Peyer's patch (tissue), 4 donors: Measurements from ENCODE around the gene HCFC2. TPM values are rescaled to one million over a fixed set of nuclear protein-coding genes. Genes with fewer than 3 reads are reported as not detected.
A peak's percentile ranks its signal among the peaks of the same experiment; 100 is the strongest.

Source experiments
- DNase-seq, 3 donors: peaks; one replicate each; pipeline ENCODE4 v3.0.0-alpha.2; 2017 to 2019
- H3K27ac ChIP-seq, 4 donors: fragments of 200-600 bp; sonication (generic); one replicate each; pipeline ENCODE4 v1.5.1; 2016 to 2019
- H3K27me3 ChIP-seq, 2 donors: fragments of 200-600 bp; sonication (generic); one replicate each; pipeline ENCODE4 v1.5.1; 2019
- H3K36me3 ChIP-seq, 3 donors: fragments of 200-600 bp; sonication (generic); one replicate each; pipeline ENCODE4 v1.5.1; 2016 to 2019
- H3K4me1 ChIP-seq, 4 donors: fragments of 200-600 bp; sonication (generic); one replicate each; pipeline ENCODE4 v1.5.1; 2016 to 2019
- H3K4me3 ChIP-seq, 4 donors: fragments of 200-600 bp; sonication (generic); 1 replicate in 3 of 4; 2 replicates in 1 of 4; pipeline ENCODE4 v1.5.1; 2016 to 2019; ENCODE audit warnings: mild to moderate bottlenecking in 1 of 4
- H3K9me3 ChIP-seq, 4 donors: fragments of 200-600 bp; sonication (generic); one replicate each; pipeline ENCODE4 v1.5.1; 2016 to 2019; ENCODE audit warnings: mild to moderate bottlenecking in 1 of 4
- CTCF ChIP-seq, 6 experiments: fragments of 450-650 bp in 4 of 6; fragments of 200-600 bp in 2 of 6; sonication (generic) in 1 of 6; IDR thresholded peaks; one replicate each; pipeline ENCODE4 v1.5.1; 2017 to 2019; ENCODE audit warnings: antibody characterized with exemption in 6 of 6, mild to moderate bottlenecking in 3 of 6, moderate library complexity in 1 of 6
- POLR2A ChIP-seq, 2 donors: fragments of 450-650 bp; IDR thresholded peaks; one replicate each; pipeline ENCODE4 v1.5.1; 2017; ENCODE audit warnings: antibody characterized with exemption in 2 of 2, mild to moderate bottlenecking in 2 of 2, moderate library complexity in 2 of 2
- total RNA-seq, 4 donors: library from RNA; depleted of rRNA; stranded (reverse); fragments of >200 nt; gene quantifications; one replicate each; pipeline ENCODE4 v1.1.0, GENCODE V29; 2016

Gene HCFC2
- total RNA-seq, 4 donors from 2014 or later: 16.0 to 34.3 (median 20.3) TPM

- TF ChIP-seq POLR2A (IDR thresholded peaks at IDR 0.05) (no peak), CTCF (IDR thresholded peaks at IDR 0.05) (no peak)
- no peak overlapping the region for H3K27ac ChIP-seq
Measured at GRCh38 chr12:104054681-104055346, 9.5 kb upstream of the HCFC2 start.

GRCh38 chr12:104055686-104056388 lies 8.5 kb upstream of the HCFC2 start:
- Histone ChIP-seq H3K27me3 (no peaks in the 10 kb centered on the region), H3K27ac (no peak overlapping the region), H3K4me3 (no peak overlapping the region), H3K9me3 (no peaks in the 10 kb centered on the region), H3K4me1 (no peaks in the 10 kb centered on the region), H3K36me3 (no peaks in the 10 kb centered on the region)
- TF ChIP-seq POLR2A (IDR thresholded peaks at IDR 0.05) (no peak), CTCF (IDR thresholded peaks at IDR 0.05) (no peak)
- peak in 1 of 3 donors; percentile 51 for DNase-seq

More at GRCh38 chr12:104054681-104055346, 9.5 kb upstream of the HCFC2 start:
- Histone ChIP-seq H3K9me3 (no peaks in the 10 kb centered on the region), H3K4me1 (no peaks in the 10 kb centered on the region), H3K36me3 (no peaks in the 10 kb centered on the region), H3K4me3 (no peak overlapping the region), H3K27me3 (no peaks in the 10 kb centered on the region)
- DNase-seq: no peak

- Histone ChIP-seq H3K4me3 (no peak overlapping the region), H3K36me3 (no peaks in the 10 kb centered on the region), H3K4me1 (no peaks in the 10 kb centered on the region), H3K9me3 (no peaks in the 10 kb centered on the region), H3K27me3 (no peaks in the 10 kb centered on the region), H3K27ac (no peak overlapping the region)
- DNase-seq: no peak
- TF ChIP-seq POLR2A (IDR thresholded peaks at IDR 0.05): no peak
- TF ChIP-seq CTCF (IDR thresholded peaks at IDR 0.05): no peak
Measured at GRCh38 chr12:104056419-104056972, 7.8 kb upstream of the HCFC2 start.

- Histone ChIP-seq H3K36me3 (no peaks in the 10 kb centered on the region), H3K27me3 (no peaks in the 10 kb centered on the region), H3K27ac (no peak overlapping the region), H3K4me1 (no peaks in the 10 kb centered on the region), H3K4me3 (no peak overlapping the region), H3K9me3 (no peaks in the 10 kb centered on the region)
- DNase-seq: no peak
- TF ChIP-seq CTCF (IDR thresholded peaks at IDR 0.05) (peak; percentile 23 to 73 (median 61)), POLR2A (IDR thresholded peaks at IDR 0.05) (no peak)
Measured at GRCh38 chr12:104057771-104058197, 6.5 kb upstream of the HCFC2 start.

GRCh38 chr12:104058802-104059201 lies 5.5 kb upstream of the HCFC2 start:
- Histone ChIP-seq H3K36me3 (no peaks in the 10 kb centered on the region), H3K27ac (no peak overlapping the region), H3K9me3 (no peaks in the 10 kb centered on the region), H3K4me3 (no peak overlapping the region), H3K4me1 (no peaks in the 10 kb centered on the region), H3K27me3 (no peaks in the 10 kb centered on the region)
- no peak for TF ChIP-seq CTCF (IDR thresholded peaks at IDR 0.05)
- TF ChIP-seq POLR2A (IDR thresholded peaks at IDR 0.05): no peak
- no peak for DNase-seq
